HepG2 (cell line): Measurements from ENCODE around the gene KCNQ1OT1. TPM values are rescaled to one million over a fixed set of nuclear protein-coding genes. Genes with fewer than 3 reads are reported as not detected.

ENCODE experiments used
- ATAC-seq: fragments of 200-7000 bp; cut with Tn5 transposase; 3 replicates; pipeline ENCODE4 v1.9.1; 2020; ENCODE audit warnings: mild to moderate bottlenecking, moderate library complexity
- BruUV-seq: library from RNA; stranded (reverse); fragments of 400-500 nt; replicated peaks from 2 replicates; lab custom pipeline; 2021; lab: Mats Ljungman, UMichigan
- CTCF ChIA-PET: fragments of 300-600 bp; formaldehyde crosslinking; extraction: SDS; loops from one replicate; lab custom pipeline; 2021; ENCODE audit warnings: low total read pairs, inconsistent platforms, low intra/inter-chr PET ratio; lab: Yijun Ruan, JAX
- POLR2A ChIA-PET: fragments of 350-600 bp; sonication (Branson Sonifier 250); formaldehyde crosslinking; loops from one replicate; lab custom pipeline; 2020; ENCODE audit warnings: antibody characterized with exemption, inconsistent platforms; lab: Yijun Ruan, JAX
- DNase-seq: peaks from one replicate; pipeline ENCODE4 v3.0.0-alpha.2; 2015; ENCODE audit warnings: low spot score
- FAIRE-seq: peaks from 3 replicates; lab custom pipeline; 2011; peaks lifted over from hg19 to GRCh38; lab: Jason Lieb, UNC
- H2AFZ ChIP-seq: one replicate; pipeline ENCODE4 v1.6.1; 2011; ENCODE audit warnings: low read length, inconsistent platforms
- H3K27ac ChIP-seq: fragments of 300-600 bp; 3 replicates; pipeline ENCODE4 v1.8.0; 2011; ENCODE audit warnings: mixed run types, mild to moderate bottlenecking, mixed read lengths, low read length, inconsistent platforms; ENCODE audit not compliant: insufficient read depth; ENCODE audit errors: extremely low read length
- H3K27me3 ChIP-seq, 2 experiments: fragments of 200-600 bp in 1 of 2; 2 replicates in 1 of 2; 3 replicates in 1 of 2; pipeline versions ENCODE4 v1.6.0 to v1.8.0; 2011; ENCODE audit warnings: low read length in 2 of 2, mild to moderate bottlenecking in 2 of 2, moderate library complexity in 2 of 2, inconsistent platforms in 1 of 2; ENCODE audit not compliant: insufficient read depth in 2 of 2, control insufficient read depth in 1 of 2
- H3K36me3 ChIP-seq, 2 experiments: fragments of 200-600 bp in 1 of 2; replicated peaks in 1 of 2; 2 replicates in 1 of 2; 3 replicates in 1 of 2; pipeline versions ENCODE4 v1.5.1 to v1.8.0; 2011; ENCODE audit warnings: low read length in 2 of 2, inconsistent platforms in 1 of 2; ENCODE audit not compliant: insufficient read depth in 2 of 2, control insufficient read depth in 1 of 2
- H3K4me1 ChIP-seq: 2 replicates; pipeline ENCODE4 v1.5.1; 2012; ENCODE audit warnings: low read length, inconsistent platforms; ENCODE audit not compliant: insufficient read depth
- H3K4me2 ChIP-seq: 2 replicates; pipeline ENCODE4 v1.6.0; 2011; ENCODE audit warnings: low read depth, low read length, inconsistent platforms
- H3K4me3 ChIP-seq, 3 experiments: fragments of 200-600 bp in 1 of 3; sonication (generic), shearing (Covaris generic) in 1 of 3; replicated peaks in 1 of 3; 2 replicates each; pipeline ENCODE4 v1.5.1; 2011 to 2016; ENCODE audit warnings: low read length in 3 of 3, inconsistent platforms in 2 of 3, low read depth in 2 of 3, mild to moderate bottlenecking in 2 of 3, control low read depth in 1 of 3, mixed read lengths in 1 of 3; ENCODE audit not compliant: insufficient read depth in 1 of 3
- H3K79me2 ChIP-seq: one replicate; pipeline ENCODE4 v1.6.1; 2011; ENCODE audit warnings: low read length, inconsistent platforms; ENCODE audit not compliant: insufficient read depth
- H3K9ac ChIP-seq: 2 replicates; pipeline ENCODE4 v1.6.0; 2011; ENCODE audit warnings: mild to moderate bottlenecking, low read depth, low read length, inconsistent platforms; ENCODE audit not compliant: insufficient read depth
- H3K9me3 ChIP-seq: 2 replicates; pipeline ENCODE4 v1.5.1; 2012; ENCODE audit warnings: mild to moderate bottlenecking, low read length
- H4K20me1 ChIP-seq: 2 replicates; pipeline ENCODE4 v1.6.0; 2011; ENCODE audit warnings: inconsistent platforms, mild to moderate bottlenecking, low read length, moderate library complexity; ENCODE audit not compliant: insufficient read depth
- AGO1 ChIP-seq: fragments of 200-400 bp; formaldehyde crosslinking; IDR thresholded peaks from 2 replicates; pipeline ENCODE4 v1.6.1; 2017; ENCODE audit warnings: mild to moderate bottlenecking, low read depth, low read length, moderate library complexity; ENCODE audit not compliant: poor library complexity, severe bottlenecking
- AGO2 ChIP-seq: fragments of 200-400 bp; formaldehyde crosslinking; optimal IDR thresholded peaks from 2 replicates; pipeline ENCODE3; 2017; ENCODE audit warnings: mild to moderate bottlenecking, low read depth, low read length, moderate library complexity
- DR1 ChIP-seq: sonication (generic); formaldehyde crosslinking; IDR thresholded peaks from 2 replicates; pipeline ENCODE4 v1.8.0; 2021; ENCODE audit warnings: mild to moderate bottlenecking, missing genetic modification reagents, inconsistent platforms
- GABPA ChIP-seq, 2 experiments: IDR thresholded peaks; 2 replicates each; pipeline ENCODE4 v1.6.1; 2011 to 2016; ENCODE audit warnings: low read depth in 2 of 2, low read length in 1 of 2, missing biosample characterization in 1 of 2, missing genetic modification characterization in 1 of 2
- HOXA3 ChIP-seq: sonication (generic); formaldehyde crosslinking; IDR thresholded peaks from 2 replicates; pipeline ENCODE4 v1.5.0; 2020; ENCODE audit warnings: missing genetic modification reagents
- NCOA5 ChIP-seq: sonication (generic); formaldehyde crosslinking; IDR thresholded peaks from 2 replicates; pipeline ENCODE4 v1.4.0; 2020; ENCODE audit warnings: missing genetic modification reagents
- POLR2A ChIP-seq, 2 experiments: IDR thresholded peaks; 2 replicates each; pipeline ENCODE4 v1.6.1; 2011; ENCODE audit warnings: low read depth in 2 of 2, low read length in 2 of 2, mild to moderate bottlenecking in 1 of 2, moderate library complexity in 1 of 2; ENCODE audit not compliant: insufficient read depth in 1 of 2
- RBM22 ChIP-seq: fragments of 200-400 bp; formaldehyde crosslinking; optimal IDR thresholded peaks from 2 replicates; pipeline ENCODE3; 2017; ENCODE audit warnings: mild to moderate bottlenecking, low read length, moderate library complexity
- THAP7 ChIP-seq: sonication (generic); formaldehyde crosslinking; IDR thresholded peaks from 2 replicates; pipeline ENCODE4 v1.8.1; 2023; ENCODE audit warnings: mild to moderate bottlenecking, missing genetic modification reagents
- U2AF1 ChIP-seq: fragments of 200-400 bp; formaldehyde crosslinking; optimal IDR thresholded peaks from 2 replicates; pipeline ENCODE3; 2017; ENCODE audit warnings: mild to moderate bottlenecking, low read depth, low read length
- ZFP91 ChIP-seq: sonication (generic); formaldehyde crosslinking; IDR thresholded peaks from 2 replicates; pipeline ENCODE4 v1.9.0; 2022; ENCODE audit warnings: missing genetic modification reagents, mild to moderate bottlenecking, borderline replicate concordance
- ZNF260 ChIP-seq: sonication (generic); formaldehyde crosslinking; IDR thresholded peaks from 2 replicates; pipeline ENCODE4 v1.4.0; 2020; ENCODE audit warnings: missing genetic modification reagents, low read depth, mild to moderate bottlenecking, borderline replicate concordance
- ZSCAN30 ChIP-seq: sonication (generic); formaldehyde crosslinking; IDR thresholded peaks from 2 replicates; pipeline ENCODE4 v1.5.0; 2020; ENCODE audit warnings: mild to moderate bottlenecking, missing genetic modification reagents
- WGBS: methylation state at CpG from one replicate; pipeline ENCODE4 v1.1.6; 2017; ENCODE audit warnings: low lambda C conversion rate; 5-methylcytosine and 5-hydroxymethylcytosine counted together
- in situ Hi-C: cut with HindIII; loops from 2 replicates; pipeline ENCODE4 v1.10.0; 2017; ENCODE audit warnings: low pct_unique_long_range_greater_than_20kb; ENCODE audit not compliant: extremely low pct_ligation_motif_present
- intact Hi-C: fragments of 100-400 bp; cut with micrococcal nuclease; formaldehyde crosslinking; loops from one replicate; pipeline ENCODE4 v1.10.0; 2022; ENCODE audit not compliant: unreplicated experiment
- polyA plus RNA-seq, 8 experiments: library from polyadenylated mRNA; depleted of rRNA in 3 of 8; stranded (reverse) in 7 of 8; unstranded in 1 of 8; fragments of >200 nt; fragmentation: Illumina TruSeq in 4 of 8; extraction: Trizol in 4 of 8; gene quantifications; 2 replicates each; pipeline versions ENCODE4 v1.2.1 to v1.2.3, GENCODE V29; 2011 to 2016; ENCODE audit warnings: low read depth in 4 of 8, missing spikeins in 1 of 8, mixed read lengths in 1 of 8; ENCODE audit not compliant: insufficient read depth in 1 of 8
- total RNA-seq, 5 experiments: library from RNA; depleted of rRNA; stranded (reverse); fragments of >200 nt; fragmentation: Illumina TruSeq; extraction: Trizol; gene quantifications; 2 replicates each; pipeline ENCODE4 v1.2.3, GENCODE V29; 2016; ENCODE audit warnings: low read depth in 1 of 5

KCNQ1OT1 gene
- total and polyA plus RNA-seq, 2 of the 13 experiments (the other 11 are each of a cell fraction or from before 2014, with no cell fraction given) = 1.3 to 18.9 TPM

- 96% methylated on average over 3 of the region's 7 CpGs for WGBS
- no TSS peak for BruUV-seq
- no peak overlapping the region for H3K4me2 ChIP-seq
- DNase-seq = no peak
- H3K4me3 ChIP-seq = no peak overlapping the region
- no peak overlapping the region for H2AFZ ChIP-seq
- H3K79me2 ChIP-seq = no peaks in the 10 kb centered on the region
- no peak overlapping the region for H3K27ac ChIP-seq
- FAIRE-seq = no peak
- peaks cover 17% of the 10 kb centered on the region for H4K20me1 ChIP-seq
- 0 out of 5 replicates have a peak, but pooled peaks cover 1 to 4% of the 10 kb centered on the region in 2 experiments for H3K36me3 ChIP-seq
- in situ Hi-C loops (no loop called here), intact Hi-C loops (loop anchor here (5.0 kb wide), 1 partner anchor 120 kb away; no protein-coding TSS in a partner anchor)
- ChIA-PET CTCF (no interaction called here), POLR2A (no interaction called here)
- ATAC-seq = 0 out of 3 replicates have a peak, but pooled peaks have one; percentile 4
- H3K9me3 ChIP-seq = peaks cover 81% of the 10 kb centered on the region
- TF ChIP-seq DR1 (no peak), RBM22 (peak; percentile 68), THAP7 (CRISPR knock-in tag) (no peak), GABPA (IDR thresholded peaks at IDR 0.05; ENCODE audit: low read depth, low read length) (no peak), GABPA (CRISPR knock-in tag; IDR thresholded peaks at IDR 0.05; ENCODE audit: low read depth) (no peak), ZSCAN30 (CRISPR knock-in tag) (0 out of 2 replicates have a peak, but pooled peaks have one; percentile 56), NCOA5 (CRISPR knock-in tag) (0 out of 2 replicates have a peak, but pooled peaks have one; percentile 56), ZNF260 (no peak), HOXA3 (CRISPR knock-in tag) (0 out of 2 replicates have a peak, but pooled peaks have one; percentile 3), U2AF1 (peak; percentile 13), POLR2A (IDR thresholded peaks at IDR 0.05; ENCODE audit: insufficient read depth in 1 of 2, low read depth in 2 of 2, low read length in 2 of 2) (peak in 1 of 2 experiments; percentile 21; a peak in 2 of 4 replicates), AGO1 (peak; percentile 98), AGO2 (peak; percentile 98), ZFP91 (CRISPR knock-in tag) (0 out of 2 replicates have a peak, but pooled peaks have one; percentile 21)
- no peaks in the 10 kb centered on the region for H3K27me3 ChIP-seq
- no peak overlapping the region for H3K9ac ChIP-seq
- no peaks in the 10 kb centered on the region for H3K4me1 ChIP-seq
Measured at GRCh38 chr11:2651826-2652271, 47.9 kb downstream of the KCNQ1OT1 start.
